Activated CD4-positive, alpha-beta T cell treated with anti-CD3 and anti-CD28 coated beads for 1 hour (primary cell): Measurements from ENCODE around the gene TEF.

Source experiments
- DNase-seq: peaks from one replicate; pipeline ENCODE4 v3.0.0-alpha.2; 2020

The TEF gene

GRCh38 chr22:41355895-41356294, 25.8 kb upstream of the TEF start:
- DNase-seq: no peak

GRCh38 chr22:41356430-41357028, 25.2 kb upstream of the TEF start:
- DNase-seq: no peak

GRCh38 chr22:41357191-41357590, 24.6 kb upstream of the TEF start:
- DNase-seq: no peak

GRCh38 chr22:41358927-41359326, 22.8 kb upstream of the TEF start:
- DNase-seq: no peak

GRCh38 chr22:41359376-41359775, 22.4 kb upstream of the TEF start:
- no peak for DNase-seq

- no peak for DNase-seq
These were observed 21.6 kb upstream of the TEF start for GRCh38 chr22:41360126-41360525.

- no peak for DNase-seq
These were observed 19.9 kb upstream of the TEF start for GRCh38 chr22:41361716-41362310.

- no peak for DNase-seq
These were observed 19.1 kb upstream of the TEF start for GRCh38 chr22:41362615-41363014.

GRCh38 chr22:41364233-41364632, 17.5 kb upstream of the TEF start:
- no peak for DNase-seq

- DNase-seq: no peak
These were observed 16.8 kb upstream of the TEF start for GRCh38 chr22:41364955-41365354.

- no peak for DNase-seq
These were observed 16.3 kb upstream of the TEF start for GRCh38 chr22:41365425-41365824.

GRCh38 chr22:41366323-41367029, 15.3 kb upstream of the TEF start:
- no peak for DNase-seq

GRCh38 chr22:41367039-41367679, 14.6 kb upstream of the TEF start:
- DNase-seq: no peak

- DNase-seq: no peak
These were observed 13.8 kb upstream of the TEF start for GRCh38 chr22:41367680-41368542.

- no peak for DNase-seq
These were observed 13.0 kb upstream of the TEF start for GRCh38 chr22:41368543-41369423.

- DNase-seq: no peak
These were observed 12.4 kb upstream of the TEF start for GRCh38 chr22:41369424-41369745.

GRCh38 chr22:41369837-41370236, 11.9 kb upstream of the TEF start:
- no peak for DNase-seq

GRCh38 chr22:41377846-41378245, 3.9 kb upstream of the TEF start:
- DNase-seq: no peak

- no peak for DNase-seq
These were observed 781 bp upstream of the TEF start for GRCh38 chr22:41380993-41381328.

GRCh38 chr22:41382098-41382578, 396 bp downstream of the TEF start:
- peak; percentile 49 for DNase-seq

- no peak for DNase-seq
These were observed 868 bp downstream of the TEF start for GRCh38 chr22:41382610-41383009.

- no peak for DNase-seq
These were observed 1.3 kb downstream of the TEF start for GRCh38 chr22:41383085-41383484.
